Caki2 (cell line): ENCODE measurements around the gene ZSCAN18. TPM values are rescaled to one million over a fixed set of nuclear protein-coding genes. Genes with fewer than 3 reads are reported as not detected.
"Not testable (repeated sequence)": the region's sequence is repeated elsewhere in the genome, so short reads cannot be mapped to it uniquely, and the experiment has no call there.

Source experiments
- DNase-seq: peaks from one replicate; pipeline ENCODE4 v3.0.0-alpha.2; 2015; ENCODE audit warnings: low read depth
- in situ Hi-C: cut with HindIII; loops from 2 replicates; pipeline ENCODE4 v1.10.0; 2016; ENCODE audit warnings: low sequenced_read_pairs, low pct_unique_long_range_greater_than_20kb, mixed read lengths
- total RNA-seq: library from RNA; depleted of rRNA; stranded (reverse); fragments of >200 nt; shearing (Covaris generic); gene quantifications from 2 replicates; pipeline ENCODE4 v1.2.3, GENCODE V29; 2014; ENCODE audit warnings: low replicate concordance; rRNA removed

The ZSCAN18 gene, protein sequence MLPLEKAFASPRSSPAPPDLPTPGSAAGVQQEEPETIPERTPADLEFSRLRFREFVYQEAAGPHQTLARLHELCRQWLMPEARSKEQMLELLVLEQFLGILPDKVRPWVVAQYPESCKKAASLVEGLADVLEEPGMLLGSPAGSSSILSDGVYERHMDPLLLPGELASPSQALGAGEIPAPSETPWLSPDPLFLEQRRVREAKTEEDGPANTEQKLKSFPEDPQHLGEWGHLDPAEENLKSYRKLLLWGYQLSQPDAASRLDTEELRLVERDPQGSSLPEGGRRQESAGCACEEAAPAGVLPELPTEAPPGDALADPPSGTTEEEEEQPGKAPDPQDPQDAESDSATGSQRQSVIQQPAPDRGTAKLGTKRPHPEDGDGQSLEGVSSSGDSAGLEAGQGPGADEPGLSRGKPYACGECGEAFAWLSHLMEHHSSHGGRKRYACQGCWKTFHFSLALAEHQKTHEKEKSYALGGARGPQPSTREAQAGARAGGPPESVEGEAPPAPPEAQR
- total RNA-seq, result 54.7 and 77.9 TPM in 2 replicates

DNA sequence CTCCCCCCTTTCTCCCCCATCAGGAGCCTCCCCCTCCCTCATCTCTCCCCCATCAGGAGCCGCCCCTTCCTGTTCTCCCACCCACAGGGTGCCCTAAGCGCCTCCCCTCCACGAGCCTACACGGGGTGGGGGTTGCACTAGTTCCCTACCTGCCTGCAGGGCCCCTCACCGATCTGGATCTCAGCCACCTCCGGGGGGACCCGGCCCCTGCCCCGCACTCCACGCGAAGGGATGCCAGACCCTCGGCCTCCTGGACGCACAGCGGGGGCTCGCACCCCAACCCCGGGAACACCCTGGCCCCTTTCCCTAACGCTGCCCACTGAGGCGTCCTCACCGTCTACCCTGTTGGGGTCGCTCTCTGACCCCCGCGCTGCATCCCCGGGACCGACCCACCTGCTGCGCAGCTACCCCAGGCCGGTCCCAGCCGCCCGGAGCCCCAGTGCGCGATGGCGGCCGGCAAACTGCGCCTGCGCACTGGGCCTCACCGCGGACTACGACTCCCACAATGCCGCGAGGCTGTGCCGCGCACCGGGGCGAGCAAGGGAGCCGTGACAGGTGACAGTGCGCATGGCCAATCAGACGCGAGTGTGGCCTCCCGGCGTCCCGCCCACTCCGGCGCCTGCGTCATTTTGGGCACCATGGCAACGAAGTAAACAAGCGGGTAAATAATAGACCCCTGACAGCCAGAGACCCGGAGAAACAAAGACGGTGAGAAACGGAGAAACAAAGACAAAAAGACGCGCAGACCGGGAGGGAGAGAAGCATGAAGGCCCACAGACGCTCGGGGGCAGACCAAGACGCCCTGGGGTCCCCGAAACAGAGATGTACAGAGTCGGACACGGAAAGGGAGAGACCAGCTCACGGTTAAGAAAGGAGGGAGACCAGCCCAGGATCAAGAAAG is at the start of gene ZSCAN18:
Gene ZSCAN18, minus strand, starts transcription at position 451 of the 901 bp plus-strand sequence. CDS start 7,964 bp downstream, outside the sequence.
- peak; percentile 91 for DNase-seq
- in situ Hi-C loops, result no loop called here

DNA sequence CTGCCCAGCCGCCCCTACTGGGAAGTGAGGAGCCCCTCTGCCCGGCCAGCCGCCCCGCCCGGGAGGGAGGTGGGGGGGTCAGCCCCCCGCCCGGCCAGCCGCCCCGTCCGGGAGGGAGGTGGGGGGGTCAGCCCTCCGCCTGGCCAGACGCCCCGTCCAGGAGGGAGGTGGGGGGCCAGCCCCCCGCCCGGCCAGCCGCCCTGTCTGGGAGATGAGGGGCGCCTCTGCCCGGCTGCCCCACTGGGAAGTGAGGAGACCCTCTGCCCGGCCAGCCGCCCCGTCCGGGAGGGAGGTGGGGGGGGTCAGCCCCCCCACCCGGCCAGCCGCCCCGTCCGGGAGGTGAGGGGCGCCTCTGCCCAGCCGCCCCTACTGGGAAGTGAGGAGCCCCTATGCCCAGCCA is 49.4 kb upstream of the ZSCAN18 start:
- DNase-seq, in situ Hi-C loops: not testable (repeated sequence)

DNA sequence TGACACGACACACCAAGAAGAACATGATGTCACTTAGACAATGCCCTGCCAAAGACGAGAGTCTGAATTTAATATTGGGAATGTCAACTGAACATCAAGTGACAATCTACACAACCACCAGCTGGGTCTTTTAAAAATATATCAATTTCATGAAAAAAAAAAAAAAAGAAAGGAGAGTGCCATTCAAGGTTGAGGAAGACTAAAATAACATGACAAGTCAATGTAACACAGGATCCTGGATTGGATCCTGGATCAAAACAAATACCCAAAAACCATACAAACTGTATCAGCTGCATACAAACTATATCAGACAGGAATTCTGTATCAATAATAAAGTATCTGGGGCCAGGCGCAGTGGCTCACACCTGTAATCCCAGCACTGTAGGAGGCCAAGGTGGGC is 47.8 kb upstream of the ZSCAN18 start:
- DNase-seq, result no peak
- in situ Hi-C loops, result no loop called here

DNA sequence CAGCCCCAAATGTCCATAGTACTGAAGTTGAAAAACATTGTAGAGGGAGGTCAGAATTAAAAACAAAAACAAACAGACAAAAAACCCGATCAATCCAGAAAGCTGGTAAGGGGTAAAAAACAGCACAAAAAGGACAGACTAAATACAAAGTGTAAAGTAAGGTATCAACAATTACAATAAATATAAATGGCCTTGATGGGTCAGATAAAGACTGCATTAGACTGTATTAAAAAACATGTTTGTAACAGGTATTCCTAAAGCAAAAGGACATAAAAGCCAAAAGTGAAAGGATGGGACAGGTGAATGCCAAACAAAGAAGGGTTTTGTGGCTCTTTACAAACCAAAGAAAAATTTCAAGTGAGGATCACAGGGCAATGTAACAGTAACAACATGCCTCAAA is 36.2 kb upstream of the ZSCAN18 start:
- no peak for DNase-seq

DNA sequence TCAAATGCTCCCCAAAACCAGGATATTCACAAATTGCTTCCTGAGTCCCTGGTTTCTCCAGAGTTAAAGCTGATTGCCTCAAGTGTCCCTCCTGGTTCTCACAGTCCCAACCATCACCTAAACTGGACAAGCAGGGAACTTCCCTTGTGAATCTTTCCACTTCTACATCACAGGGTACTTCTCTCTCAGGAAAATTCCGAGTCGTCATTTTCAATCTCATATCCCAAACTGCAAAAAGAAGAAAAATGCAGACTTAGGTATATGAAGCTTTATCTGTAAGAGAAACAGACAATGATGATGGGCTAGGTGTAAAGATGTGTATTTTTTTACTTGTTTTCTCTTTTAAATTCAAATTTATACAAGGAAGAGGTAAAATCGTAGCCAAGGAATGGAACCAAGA is 31.3 kb upstream of the ZSCAN18 start:
- DNase-seq, result no peak
- in situ Hi-C loops, result no loop called here

More for the DNA sequence above, 36.2 kb upstream of the ZSCAN18 start:
- in situ Hi-C loops, result no loop called here

DNA sequence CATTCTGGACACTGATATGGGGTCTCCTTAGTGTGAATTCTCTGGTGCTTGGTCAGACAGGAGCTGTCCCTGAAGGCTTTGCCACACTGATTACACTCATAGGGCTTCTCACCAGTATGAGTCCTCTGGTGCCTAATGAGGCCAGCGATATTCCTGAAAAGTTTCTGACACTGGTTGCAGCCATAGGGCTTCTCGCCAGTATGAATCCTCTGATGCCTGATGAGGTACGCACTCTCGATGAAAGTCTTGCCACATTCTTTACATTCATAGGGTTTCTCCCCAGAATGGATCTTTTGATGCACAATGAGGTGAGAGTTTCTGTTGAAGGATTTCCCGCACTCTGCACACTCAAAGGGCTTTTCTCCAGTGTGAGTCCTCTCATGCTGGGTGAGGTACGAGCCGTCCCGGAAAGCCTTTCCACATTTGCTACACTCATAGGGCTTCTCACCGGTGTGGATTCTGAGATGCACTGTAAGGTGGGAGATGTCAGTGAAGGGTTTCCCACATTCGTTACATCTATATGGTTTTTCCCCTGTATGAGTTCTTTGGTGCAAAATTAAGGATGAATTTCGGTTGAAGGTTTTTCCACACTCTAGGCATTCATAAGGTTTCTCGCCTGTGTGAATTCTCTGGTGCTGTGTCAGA is 30.1 kb upstream of the ZSCAN18 start:
- in situ Hi-C loops, result no loop called here
- no peak for DNase-seq

DNA sequence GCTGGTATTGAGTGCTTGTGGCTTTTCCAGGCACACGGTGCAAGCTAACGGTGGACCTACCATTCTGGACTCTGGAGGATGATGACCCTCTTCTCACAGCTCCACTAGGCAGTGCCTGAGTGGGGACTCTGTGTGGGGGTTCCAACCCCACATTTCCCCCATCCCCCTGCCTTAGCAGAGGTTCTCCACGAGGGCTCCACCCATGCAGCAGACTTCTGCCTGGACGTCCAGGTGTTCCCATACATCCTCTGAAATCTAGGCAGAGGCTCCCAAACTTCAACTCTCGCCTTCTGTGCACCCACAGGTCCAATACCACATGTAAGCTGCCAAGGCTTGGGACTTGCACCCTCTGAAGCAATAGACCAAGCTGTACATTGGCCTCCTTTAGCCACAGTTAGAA is 25.3 kb upstream of the ZSCAN18 start:
- in situ Hi-C loops, result no loop called here
- DNase-seq, result no peak

DNA sequence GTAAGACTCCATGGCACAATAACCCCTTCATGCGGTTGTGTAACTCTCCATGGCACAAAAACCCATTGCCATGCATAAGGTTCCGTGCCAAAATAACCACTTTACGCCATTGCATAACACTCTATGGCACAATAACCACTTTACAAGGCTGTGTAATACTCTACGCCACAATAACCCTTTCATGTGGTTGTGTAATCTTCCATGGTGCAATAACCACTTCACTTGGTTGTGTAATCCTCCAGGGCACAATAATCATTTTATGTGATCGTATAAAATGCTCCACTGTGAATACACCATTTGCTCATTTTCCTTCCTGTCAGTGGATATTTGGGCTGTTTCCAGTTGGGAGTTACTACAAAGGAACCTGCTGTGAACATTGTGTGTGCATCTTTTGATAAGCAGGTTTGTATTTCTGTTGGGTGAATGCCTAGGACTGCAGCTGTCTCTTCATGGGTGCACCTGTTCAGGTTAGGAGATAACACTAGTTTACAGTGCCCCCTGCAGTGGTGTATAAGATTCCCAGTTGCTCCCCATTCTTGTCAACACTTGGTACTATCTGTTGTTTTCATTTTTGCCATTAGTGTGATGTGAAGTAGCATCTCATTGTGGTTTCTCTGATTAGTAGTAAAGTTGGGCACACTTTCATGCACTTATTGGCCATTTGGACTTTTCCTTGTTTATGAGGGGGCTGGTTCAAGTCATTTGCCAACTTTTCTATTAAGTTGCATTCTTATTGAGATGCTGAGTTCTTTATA is 21.1 kb upstream of the ZSCAN18 start:
- in situ Hi-C loops, result no loop called here

DNA sequence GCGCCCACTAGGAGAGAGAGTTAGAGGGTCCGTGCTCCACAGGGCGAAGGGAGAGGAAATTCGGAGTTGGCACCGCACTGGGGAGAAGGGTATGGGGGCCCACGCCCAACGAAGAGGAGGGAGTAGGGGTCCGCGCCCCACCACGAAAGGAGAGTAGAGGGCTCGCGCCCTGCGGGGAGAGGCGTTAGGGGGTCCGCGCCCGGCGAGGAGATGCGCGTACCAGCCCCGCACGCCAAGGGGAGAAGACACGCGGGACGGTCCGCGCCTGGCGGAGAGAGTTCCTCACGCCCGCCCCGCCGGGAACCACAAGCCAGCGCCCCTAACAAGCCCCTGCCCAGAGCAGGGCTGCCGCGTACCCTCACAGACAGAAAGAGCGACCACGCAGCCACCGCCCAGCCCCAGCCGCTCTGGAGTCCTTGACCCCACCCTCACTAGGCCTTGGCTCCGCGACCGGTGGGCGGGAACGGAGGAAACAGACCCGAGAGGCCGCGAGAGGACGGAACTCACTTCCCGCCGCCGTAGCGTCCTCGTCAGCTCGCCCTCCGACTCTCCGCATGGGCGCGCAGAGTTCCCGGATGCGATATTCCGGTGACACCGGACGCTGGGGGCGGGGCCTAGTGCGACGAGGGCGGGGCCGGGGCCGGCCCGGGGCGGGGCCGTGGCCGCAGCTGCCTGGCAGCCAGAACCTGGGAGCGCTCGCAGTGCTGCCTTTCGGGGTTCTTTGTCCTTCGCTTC is 20.0 kb upstream of the ZSCAN18 start:
- no peak for DNase-seq
- in situ Hi-C loops, result no loop called here

More for the DNA sequence above, 21.1 kb upstream of the ZSCAN18 start:
- DNase-seq, result no peak

DNA sequence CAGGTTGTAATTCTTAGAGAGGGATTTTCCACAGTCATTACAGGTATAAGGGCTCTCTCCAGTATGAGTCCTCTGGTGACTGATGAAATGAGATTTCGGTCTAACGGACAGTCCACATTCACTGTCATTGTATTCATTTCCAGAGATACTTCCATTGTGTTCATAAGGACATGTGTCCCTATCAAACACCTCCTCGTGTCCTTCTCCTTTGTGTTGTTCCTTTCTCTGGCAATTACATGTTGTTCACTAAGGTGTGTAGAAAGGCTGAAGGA is 10.5 kb upstream of the ZSCAN18 start:
- DNase-seq, result no peak
- in situ Hi-C loops, result no loop called here

DNA sequence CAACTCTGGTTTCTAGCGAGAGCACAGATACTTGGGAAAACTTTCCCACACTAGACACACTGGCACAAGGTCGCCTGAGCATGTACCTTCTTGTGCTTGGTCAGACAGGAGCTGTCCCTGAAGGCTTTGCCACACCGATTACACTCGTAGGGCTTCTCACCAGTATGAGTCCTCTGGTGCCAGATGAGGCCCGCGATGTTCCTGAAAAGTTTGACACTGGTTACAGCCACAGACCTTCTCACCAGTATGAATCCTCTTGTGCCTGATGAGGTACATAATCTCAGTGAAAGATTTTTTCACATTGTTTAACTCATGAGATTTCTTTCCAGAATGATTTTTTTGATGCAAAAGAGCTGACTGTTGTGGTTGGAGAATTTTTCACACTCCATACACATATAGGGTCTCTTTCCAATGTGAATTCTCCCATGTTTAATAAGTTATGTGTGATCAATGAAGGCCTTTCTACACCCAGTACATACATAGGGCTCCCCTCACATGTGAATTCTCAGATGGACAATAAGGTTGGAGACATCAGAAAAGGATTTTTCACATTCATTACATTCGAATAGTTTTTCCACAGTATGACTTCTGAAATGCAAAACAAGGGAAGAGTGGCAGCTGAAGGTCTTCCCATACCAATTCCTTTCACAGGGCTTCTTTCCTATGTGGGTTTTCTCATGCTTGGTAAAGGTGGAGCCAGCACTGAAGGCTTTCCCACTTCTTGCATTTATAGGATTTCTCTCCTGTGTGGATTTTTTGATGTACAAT is 9.9 kb upstream of the ZSCAN18 start:
- no peak for DNase-seq
- in situ Hi-C loops, result no loop called here

DNA sequence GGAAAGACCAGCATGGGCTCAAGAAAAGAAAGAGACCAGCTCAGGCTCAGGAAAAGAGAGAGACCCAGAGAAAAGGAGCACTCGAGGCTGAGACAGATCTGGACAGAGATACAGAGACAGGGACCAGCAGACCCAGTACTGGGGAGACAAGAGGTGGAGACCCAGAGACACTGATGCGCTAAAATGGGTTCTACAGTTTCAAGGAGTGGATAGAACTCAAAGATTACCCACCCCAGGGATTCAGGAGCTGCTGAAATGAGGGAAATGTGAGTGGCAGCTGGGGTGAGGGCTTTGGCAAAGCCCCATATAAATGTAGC is 609 bp upstream of the ZSCAN18 start:
- no peak for DNase-seq
- in situ Hi-C loops, result no loop called here

DNA sequence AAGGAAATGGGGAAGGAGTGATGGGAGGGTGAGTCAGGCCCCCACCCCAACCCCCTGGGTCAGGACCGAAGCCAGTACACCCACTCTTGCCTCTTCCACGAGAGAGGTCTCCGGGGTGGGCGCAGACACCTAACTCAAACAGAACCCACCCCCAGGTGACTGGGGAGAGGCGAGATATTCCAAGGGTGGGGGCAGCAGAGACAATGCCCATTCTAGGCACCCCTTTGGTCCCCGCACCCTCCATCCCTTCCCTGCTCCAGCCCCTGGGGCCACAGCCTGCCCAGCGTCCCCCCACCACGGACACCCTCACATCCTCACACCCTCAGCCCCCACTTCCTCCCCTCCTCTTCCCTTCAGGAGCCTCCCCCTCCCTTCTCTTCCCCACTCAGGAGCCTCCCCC is 682 bp downstream of the ZSCAN18 start:
- in situ Hi-C loops, result no loop called here

DNA sequence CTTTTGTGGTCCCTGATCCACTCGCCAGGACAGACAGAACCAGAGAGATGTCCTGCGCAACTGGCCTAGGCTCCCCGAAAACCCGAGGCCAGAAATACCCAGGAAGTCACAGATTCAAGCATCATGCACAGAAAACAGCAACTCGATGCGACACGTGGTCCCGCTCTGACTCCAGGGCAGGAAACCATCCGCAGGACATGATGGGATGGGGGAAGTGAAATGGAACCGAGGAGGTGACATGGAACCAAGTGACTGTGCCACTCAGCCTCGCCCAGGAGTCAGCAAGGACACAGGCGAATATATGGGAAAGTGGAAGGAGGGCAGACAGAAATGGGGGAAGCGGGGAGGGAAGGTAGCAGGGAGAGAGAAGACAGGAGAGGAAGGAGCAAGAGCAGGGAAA is 1.1 kb downstream of the ZSCAN18 start:
- DNase-seq, result no peak
- in situ Hi-C loops, result no loop called here

More for the DNA sequence above, 682 bp downstream of the ZSCAN18 start:
- DNase-seq, result no peak

DNA sequence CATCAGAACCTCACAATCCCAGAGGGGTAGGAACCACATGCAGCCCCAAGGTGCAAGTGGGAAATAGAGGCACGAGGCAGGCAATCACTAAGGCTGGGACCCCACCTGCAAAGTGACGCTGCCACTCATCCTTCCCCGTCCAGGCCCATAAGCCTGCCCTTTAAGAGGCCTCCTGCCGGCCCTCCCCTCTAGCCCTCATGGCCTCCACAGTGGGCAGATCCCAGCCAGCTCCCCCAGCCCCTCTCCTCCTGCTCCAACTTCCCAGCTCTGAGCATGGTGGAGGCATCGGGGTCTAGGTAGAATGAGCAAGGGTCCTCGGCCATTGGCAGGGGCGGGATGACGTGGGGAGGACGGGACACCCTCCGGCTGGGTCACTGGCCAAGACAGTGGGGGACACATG is 2.7 kb downstream of the ZSCAN18 start:
- no peak for DNase-seq
- in situ Hi-C loops, result no loop called here

DNA sequence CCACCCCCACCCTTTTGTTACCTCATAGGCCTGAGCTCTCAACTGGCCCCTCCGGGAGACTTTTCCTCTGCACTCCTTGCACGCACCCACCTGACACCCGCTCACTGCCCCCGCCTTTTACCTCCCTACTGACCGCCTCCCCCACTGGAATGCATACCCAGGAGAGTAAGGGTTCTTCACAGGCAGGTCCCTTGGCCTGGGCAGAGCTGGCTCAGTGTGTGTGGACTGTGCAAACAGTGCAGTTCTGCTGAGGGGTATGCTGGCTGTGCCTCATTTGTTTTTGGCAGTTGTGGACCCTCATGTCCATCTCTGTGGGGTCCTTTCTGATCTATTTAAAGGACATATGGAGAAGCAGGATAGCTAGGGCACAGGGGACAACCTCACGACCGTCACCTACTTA is 5.0 kb downstream of the ZSCAN18 start:
- DNase-seq, result no peak
- in situ Hi-C loops, result no loop called here
